ENCODE measurements around the gene ARHGAP1. TPM values are rescaled to one million over a fixed set of nuclear protein-coding genes. Genes with fewer than 3 reads are reported as not detected.

Gene ARHGAP1
- polyA plus RNA-seq, 1 experiment = 40.9 TPM

DNA sequence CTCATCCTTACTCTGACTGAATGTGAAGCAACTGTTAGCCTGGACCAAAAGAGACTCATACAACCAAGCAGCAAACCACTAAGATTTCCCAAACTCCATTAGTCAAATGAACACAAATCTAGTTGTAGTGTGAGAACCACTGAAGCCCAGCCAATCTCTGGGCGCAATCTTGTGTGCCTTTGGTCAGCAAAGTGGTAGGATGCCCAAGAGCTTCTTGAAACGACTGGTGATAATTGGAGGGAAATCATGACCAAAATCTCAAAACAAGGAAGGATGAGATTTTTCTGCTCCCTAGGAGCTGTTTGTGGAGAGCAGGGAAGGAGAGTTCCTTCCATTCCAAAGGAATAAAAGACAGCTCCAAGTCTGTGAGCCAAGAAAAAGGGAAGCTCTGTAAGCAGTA, 42.6 kb upstream of the ARHGAP1 start:
- ChIA-PET CTCF (interaction anchor here (0.5 kb wide), 1 partner anchor 997 kb away, joined by 3 read pairs; no protein-coding TSS in a partner anchor), POLR2A (no interaction called here)
- Histone ChIP-seq H3K36me3 (ENCODE audit: control insufficient read depth, insufficient read depth, low read length) (peaks cover 18% of the 10 kb centered on the region), H3K4me3 (ENCODE audit: low read depth, low read length) (no peak overlapping the region), H3K27me3 (ENCODE audit: control insufficient read depth, insufficient read depth, low read length) (no peaks in the 10 kb centered on the region)
- TF ChIP-seq, protein P1, sequence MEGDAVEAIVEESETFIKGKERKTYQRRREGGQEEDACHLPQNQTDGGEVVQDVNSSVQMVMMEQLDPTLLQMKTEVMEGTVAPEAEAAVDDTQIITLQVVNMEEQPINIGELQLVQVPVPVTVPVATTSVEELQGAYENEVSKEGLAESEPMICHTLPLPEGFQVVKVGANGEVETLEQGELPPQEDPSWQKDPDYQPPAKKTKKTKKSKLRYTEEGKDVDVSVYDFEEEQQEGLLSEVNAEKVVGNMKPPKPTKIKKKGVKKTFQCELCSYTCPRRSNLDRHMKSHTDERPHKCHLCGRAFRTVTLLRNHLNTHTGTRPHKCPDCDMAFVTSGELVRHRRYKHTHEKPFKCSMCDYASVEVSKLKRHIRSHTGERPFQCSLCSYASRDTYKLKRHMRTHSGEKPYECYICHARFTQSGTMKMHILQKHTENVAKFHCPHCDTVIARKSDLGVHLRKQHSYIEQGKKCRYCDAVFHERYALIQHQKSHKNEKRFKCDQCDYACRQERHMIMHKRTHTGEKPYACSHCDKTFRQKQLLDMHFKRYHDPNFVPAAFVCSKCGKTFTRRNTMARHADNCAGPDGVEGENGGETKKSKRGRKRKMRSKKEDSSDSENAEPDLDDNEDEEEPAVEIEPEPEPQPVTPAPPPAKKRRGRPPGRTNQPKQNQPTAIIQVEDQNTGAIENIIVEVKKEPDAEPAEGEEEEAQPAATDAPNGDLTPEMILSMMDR (IDR thresholded peaks at IDR 0.05; ENCODE audit: insufficient read depth, low read depth, low read length) = no peak
- DNase-seq (ENCODE audit: low read depth) = no peak

DNA sequence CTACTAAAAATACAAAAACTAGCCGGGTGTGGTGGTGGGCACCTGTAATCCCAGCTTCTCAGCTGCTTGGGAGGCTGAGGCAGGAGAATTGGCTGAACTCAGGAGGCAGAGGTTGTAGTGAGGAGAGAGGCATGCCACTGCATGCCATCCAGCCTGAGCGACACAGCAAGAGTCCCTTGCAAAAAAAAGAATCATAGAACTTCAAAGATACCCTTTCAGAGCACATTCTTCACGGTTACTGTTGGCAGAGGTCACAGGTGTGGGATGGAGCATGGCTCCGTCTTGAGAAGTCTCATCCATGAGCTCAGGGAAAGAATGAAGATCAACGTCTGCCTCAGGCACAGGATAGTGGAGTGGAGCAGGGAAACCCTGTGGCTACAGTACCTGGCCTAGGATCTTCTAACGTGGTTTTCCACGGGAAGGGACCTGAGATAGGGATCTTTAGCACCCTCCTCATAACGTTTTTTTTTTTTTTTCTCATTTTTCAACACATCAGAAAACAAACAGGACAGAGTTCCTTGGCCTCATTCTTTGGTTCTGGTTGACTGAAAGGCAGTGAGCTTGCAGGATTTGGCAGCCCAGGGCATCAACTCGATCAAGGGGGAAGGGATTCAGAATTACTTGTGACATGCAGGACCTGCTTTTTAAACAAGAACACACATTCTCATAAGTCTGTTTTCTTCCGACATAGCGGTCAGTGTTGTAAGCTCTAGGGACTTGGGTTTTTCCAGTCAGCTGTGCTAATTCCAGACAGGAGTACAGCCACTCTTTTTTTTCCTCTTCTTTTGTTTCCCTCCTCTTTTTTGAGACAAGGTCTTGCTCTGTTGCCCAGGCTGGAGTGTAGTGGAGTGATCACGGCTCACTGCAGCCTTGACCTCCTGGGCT, 41.4 kb upstream of the ARHGAP1 start:
- ChIA-PET CTCF (no interaction called here), POLR2A (no interaction called here)
- no peak overlapping the region for H3K4me3 ChIP-seq (ENCODE audit: low read depth, low read length)
- no peaks in the 10 kb centered on the region for H3K27me3 ChIP-seq (ENCODE audit: control insufficient read depth, insufficient read depth, low read length)
- peaks cover 17% of the 10 kb centered on the region for H3K36me3 ChIP-seq (ENCODE audit: control insufficient read depth, insufficient read depth, low read length)
- no peak for DNase-seq (ENCODE audit: low read depth)
- TF ChIP-seq, protein P1 (IDR thresholded peaks at IDR 0.05; ENCODE audit: insufficient read depth, low read depth, low read length) = no peak

DNA sequence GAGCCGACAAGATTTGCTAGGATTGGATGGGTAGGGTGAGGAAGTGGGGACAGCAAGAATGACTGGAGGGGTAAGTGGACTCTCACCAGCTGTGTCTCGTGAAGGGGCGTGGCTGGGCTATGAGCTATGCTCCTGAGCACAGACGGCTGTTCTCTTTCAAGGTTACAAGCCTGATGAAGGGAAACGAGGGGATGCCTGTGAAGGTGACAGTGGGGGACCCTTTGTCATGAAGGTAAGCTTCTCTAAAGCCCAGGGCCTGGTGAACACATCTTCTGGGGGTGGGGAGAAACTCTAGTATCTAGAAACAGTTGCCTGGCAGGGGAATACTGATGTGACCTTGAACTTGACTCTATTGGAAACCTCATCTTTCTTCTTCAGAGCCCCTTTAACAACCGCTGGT, 38.5 kb upstream of the ARHGAP1 start:
- CTCF ChIA-PET = interaction anchor here (0.7 to 1.0 kb wide), 3 partner anchors 8 to 29 kb away, joined by 3 read pairs; no protein-coding TSS in a partner anchor
- POLR2A ChIA-PET = no interaction called here
- TF ChIP-seq, protein P1 (IDR thresholded peaks at IDR 0.05; ENCODE audit: insufficient read depth, low read depth, low read length) = no peak
- no peaks in the 10 kb centered on the region for H3K27me3 ChIP-seq (ENCODE audit: control insufficient read depth, insufficient read depth, low read length)
- no peak for DNase-seq (ENCODE audit: low read depth)
- H3K4me3 ChIP-seq (ENCODE audit: low read depth, low read length) = no peak overlapping the region
- peaks cover 8% of the 10 kb centered on the region for H3K36me3 ChIP-seq (ENCODE audit: control insufficient read depth, insufficient read depth, low read length)

DNA sequence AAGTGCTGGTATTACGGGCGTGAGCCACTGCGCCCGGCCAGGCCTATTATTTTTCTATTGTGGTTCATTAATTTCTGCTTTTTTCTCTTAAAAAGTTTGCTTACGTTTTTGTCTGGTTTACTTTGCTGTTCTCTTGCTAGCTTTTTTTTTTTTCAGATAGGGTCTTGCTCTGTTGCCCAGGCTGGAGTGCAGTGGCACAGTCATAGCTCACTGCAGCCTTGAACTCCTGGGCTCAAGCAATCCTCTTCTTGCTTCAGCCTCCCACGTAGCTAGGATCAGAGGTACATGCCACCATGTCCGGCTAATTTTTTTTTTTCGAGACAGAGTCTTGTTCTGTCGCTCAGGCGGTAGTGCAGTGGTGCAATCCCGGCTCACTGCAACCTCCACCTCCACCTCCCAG, 37.3 kb upstream of the ARHGAP1 start:
- ChIA-PET POLR2A (no interaction called here), CTCF (interaction anchor here (0.6 kb wide), 1 partner anchor 173 kb away, joined by 3 read pairs; no protein-coding TSS in a partner anchor)
- no peak for DNase-seq (ENCODE audit: low read depth)
- Histone ChIP-seq H3K27me3 (ENCODE audit: control insufficient read depth, insufficient read depth, low read length) (no peaks in the 10 kb centered on the region), H3K4me3 (ENCODE audit: low read depth, low read length) (no peak overlapping the region), H3K36me3 (ENCODE audit: control insufficient read depth, insufficient read depth, low read length) (peaks cover 3% of the 10 kb centered on the region)
- TF ChIP-seq, protein P1 (IDR thresholded peaks at IDR 0.05; ENCODE audit: insufficient read depth, low read depth, low read length) = no peak

DNA sequence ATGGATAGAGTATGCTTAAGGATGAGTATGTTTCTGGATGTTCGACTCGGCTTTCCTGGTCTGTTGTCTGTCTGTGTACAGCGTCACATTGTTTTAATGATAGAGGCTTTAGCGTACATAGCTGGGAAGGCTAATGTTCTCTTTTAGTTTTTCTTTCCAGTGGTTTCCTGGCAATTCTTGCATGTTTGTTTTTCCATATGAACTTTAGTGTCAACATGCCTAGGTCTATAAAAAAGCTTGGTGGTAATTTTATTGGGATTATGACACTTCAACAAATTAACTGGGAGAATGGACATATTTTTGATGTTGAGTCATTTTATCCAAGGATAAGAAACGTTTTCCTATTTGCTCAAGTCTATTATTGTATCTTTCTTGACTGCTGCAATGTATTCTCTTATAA, 36.2 kb upstream of the ARHGAP1 start:
- H3K36me3 ChIP-seq (ENCODE audit: control insufficient read depth, insufficient read depth, low read length) = no peaks in the 10 kb centered on the region
- no peaks in the 10 kb centered on the region for H3K27me3 ChIP-seq (ENCODE audit: control insufficient read depth, insufficient read depth, low read length)
- POLR2A ChIA-PET = no interaction called here
- no peak overlapping the region for H3K4me3 ChIP-seq (ENCODE audit: low read depth, low read length)
- no peak for DNase-seq (ENCODE audit: low read depth)
- TF ChIP-seq, protein P1 (IDR thresholded peaks at IDR 0.05; ENCODE audit: insufficient read depth, low read depth, low read length) = no peak
- CTCF ChIA-PET = no interaction called here

All from BJ (cell line).